GM19324 (cell line): Measurements from ENCODE around the gene ANTXR2.
"Not testable (repeated sequence)": the region's sequence is repeated elsewhere in the genome, so short reads cannot be mapped to it uniquely, and the experiment has no call there.

ENCODE experiments used
- ATAC-seq: cut with Tn5 transposase; IDR thresholded peaks from one replicate; pipeline ENCODE4 v1.9.1; 2021; ENCODE audit warnings: mild to moderate bottlenecking, moderate library complexity; ENCODE audit not compliant: unreplicated experiment, low FRiP score

Gene ANTXR2

DNA sequence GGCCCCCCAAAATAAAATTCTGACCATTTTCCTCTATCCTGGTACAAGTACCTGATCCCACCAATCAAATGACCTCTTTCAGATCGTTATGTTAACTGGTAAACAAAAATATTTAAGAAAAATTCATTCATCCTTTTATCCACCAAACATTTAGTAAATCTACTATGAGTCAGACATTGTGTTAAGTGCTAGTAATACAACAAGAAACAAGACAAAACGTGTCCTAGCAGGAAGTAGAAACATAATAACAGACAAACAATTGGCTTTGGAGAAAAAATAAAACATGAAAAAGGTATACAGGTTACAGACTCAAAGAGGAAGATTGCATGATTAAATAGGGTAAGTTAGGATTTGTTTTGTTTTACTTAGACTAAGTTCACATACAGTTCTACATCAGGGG lies 43.7 kb downstream of the ANTXR2 start:
- no peak for ATAC-seq

GRCh38 chr4:80027611-80028010 lies 45.4 kb downstream of the ANTXR2 start:
- no peak for ATAC-seq

- ATAC-seq = no peak
Observed at GRCh38 chr4:80026100-80026499, 46.9 kb downstream of the ANTXR2 start.

DNA sequence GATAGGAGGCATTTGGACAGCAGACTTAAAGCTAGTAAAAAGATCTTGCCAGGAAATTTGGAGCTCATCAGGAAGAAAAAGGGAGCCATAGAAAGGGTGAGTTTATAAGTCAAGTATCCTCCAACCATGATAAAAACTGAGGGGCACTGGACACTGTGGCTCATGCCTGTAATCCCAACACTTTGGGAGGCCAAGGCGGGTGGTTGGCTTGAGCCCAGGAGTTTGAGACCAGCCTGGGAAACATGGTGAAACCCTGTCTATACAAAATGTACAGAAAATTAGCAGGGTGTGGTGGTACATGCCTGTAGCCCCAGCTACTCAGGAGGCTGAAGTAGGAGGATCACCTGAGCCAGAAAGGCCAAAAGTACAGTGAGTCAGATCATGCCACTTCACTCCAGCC lies 48.7 kb downstream of the ANTXR2 start:
- no peak for ATAC-seq

DNA sequence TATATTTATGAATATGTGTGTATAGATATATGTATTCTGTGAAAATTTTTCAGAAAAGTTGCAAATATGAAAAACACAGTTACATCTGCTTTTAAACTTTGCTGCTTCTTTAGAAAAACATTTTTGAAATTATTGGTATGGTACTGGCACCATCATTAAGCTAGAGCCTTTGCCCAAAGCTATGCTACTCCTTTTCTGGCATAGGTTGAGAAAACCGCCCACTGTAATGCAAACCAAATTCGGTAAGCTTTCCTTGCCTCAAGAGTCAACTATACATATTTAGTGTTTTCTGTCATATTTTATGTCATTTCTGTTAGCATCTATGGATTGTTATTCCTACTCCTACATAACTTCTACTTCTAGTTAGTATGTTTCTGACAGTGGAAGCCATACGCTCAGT lies 50.7 kb downstream of the ANTXR2 start:
- ATAC-seq = no peak

GRCh38 chr4:80017125-80017854 lies 55.7 kb downstream of the ANTXR2 start:
- no peak for ATAC-seq

- ATAC-seq = no peak
Observed at GRCh38 chr4:80016506-80016905, 56.5 kb downstream of the ANTXR2 start.

GRCh38 chr4:80015407-80016189 lies 57.4 kb downstream of the ANTXR2 start:
- no peak for ATAC-seq

GRCh38 chr4:80014531-80014930 lies 58.5 kb downstream of the ANTXR2 start:
- ATAC-seq = no peak

DNA sequence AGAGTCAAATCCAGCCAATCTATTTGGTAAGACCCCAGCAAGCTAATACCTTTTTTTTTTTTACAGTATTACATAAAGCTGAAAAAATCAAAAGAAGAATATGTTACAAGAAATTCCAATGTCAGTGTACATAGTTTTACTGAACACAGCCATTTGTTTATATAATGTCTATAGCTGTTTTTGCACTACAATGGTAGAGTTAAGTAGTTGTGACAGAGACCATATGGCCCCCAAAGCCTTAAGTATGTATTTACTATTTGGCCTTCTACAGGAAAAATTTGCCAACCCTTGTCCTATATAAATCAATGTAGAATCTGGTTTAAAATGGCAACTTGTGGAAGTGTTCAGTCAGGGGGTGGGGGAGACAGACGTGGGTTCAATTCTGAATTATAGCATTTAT lies 60.7 kb downstream of the ANTXR2 start:
- no peak for ATAC-seq

- ATAC-seq = no peak
Observed at GRCh38 chr4:80011636-80012236, 61.3 kb downstream of the ANTXR2 start.

- no peak for ATAC-seq
Observed at GRCh38 chr4:80010316-80010715, 62.7 kb downstream of the ANTXR2 start.

GRCh38 chr4:80009806-80010205 lies 63.2 kb downstream of the ANTXR2 start:
- ATAC-seq = no peak

GRCh38 chr4:80008971-80009370 lies 64.1 kb downstream of the ANTXR2 start:
- no peak for ATAC-seq

GRCh38 chr4:80008351-80008750 lies 64.7 kb downstream of the ANTXR2 start:
- ATAC-seq = no peak

DNA sequence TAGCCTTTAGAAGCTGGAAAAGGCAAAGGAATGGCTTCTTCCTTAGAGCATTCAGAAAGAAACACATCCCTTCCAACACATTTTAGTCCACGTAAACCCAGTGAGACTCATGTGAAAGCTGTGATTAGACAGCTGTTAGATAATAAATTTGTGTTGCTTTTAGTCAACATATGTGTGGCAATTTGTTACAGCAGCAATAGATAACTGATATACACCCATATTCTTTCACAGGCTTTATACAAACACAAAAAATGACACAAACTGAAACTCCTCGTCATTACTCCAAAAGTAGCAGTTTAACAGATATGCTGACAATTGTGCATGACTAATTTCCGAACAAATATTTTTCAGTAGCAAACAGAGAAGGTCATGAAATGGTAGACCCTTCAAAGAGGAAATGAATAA lies 65.3 kb downstream of the ANTXR2 start:
- ATAC-seq = no peak

- ATAC-seq = no peak
Observed at GRCh38 chr4:80006935-80007744, 65.9 kb downstream of the ANTXR2 start.

DNA sequence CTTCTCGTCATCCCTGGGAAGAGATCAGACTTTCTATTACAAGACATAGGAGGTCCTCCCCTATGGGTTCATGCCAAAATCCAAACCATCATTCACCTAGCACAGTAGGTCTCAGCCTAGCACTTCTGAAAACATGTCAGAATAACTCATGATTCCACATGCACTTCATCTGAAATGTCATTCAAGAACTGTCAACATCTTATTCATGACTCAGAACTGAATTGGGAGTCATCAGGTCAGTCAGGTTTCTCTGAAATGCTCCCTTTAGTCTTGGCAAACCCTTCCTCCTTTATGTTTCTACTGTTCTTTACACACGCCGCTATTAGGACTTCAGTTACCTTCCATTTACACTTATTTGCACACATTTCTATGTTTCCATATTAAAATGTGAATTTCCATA lies 67.2 kb downstream of the ANTXR2 start:
- no peak for ATAC-seq

GRCh38 chr4:80004319-80004718 lies 68.7 kb downstream of the ANTXR2 start:
- no peak for ATAC-seq

GRCh38 chr4:80002559-80002958 lies 70.5 kb downstream of the ANTXR2 start:
- not testable (repeated sequence) for ATAC-seq

GRCh38 chr4:79999048-79999447 lies 74.0 kb downstream of the ANTXR2 start:
- ATAC-seq = not testable (repeated sequence)
